Hepatocyte (in vitro differentiated cells): ENCODE results near the gene COX11. TPM values are rescaled to one million over a fixed set of nuclear protein-coding genes. Genes with fewer than 3 reads are reported as not detected.

Source experiments
- DNase-seq: peaks from one replicate; pipeline ENCODE4 v3.0.0-alpha.2; 2016; ENCODE audit warnings: low spot score
- H2AFZ ChIP-seq: fragments of 200-600 bp; sonication (generic); 2 replicates; pipeline ENCODE4 v1.6.0; 2016; ENCODE audit warnings: antibody characterized with exemption, mild to moderate bottlenecking
- H3K27ac ChIP-seq: fragments of 200-600 bp; sonication (generic); 2 replicates; pipeline ENCODE4 v1.5.1; 2016; ENCODE audit warnings: mild to moderate bottlenecking
- H3K27me3 ChIP-seq: fragments of 200-600 bp; sonication (generic); 2 replicates; pipeline ENCODE4 v1.6.1; 2016
- H3K36me3 ChIP-seq: fragments of 200-600 bp; sonication (generic); replicated peaks from 2 replicates; pipeline ENCODE4 v1.5.1; 2016; ENCODE audit warnings: low read depth; ENCODE audit not compliant: insufficient read depth
- H3K4me1 ChIP-seq: fragments of 200-600 bp; sonication (generic); 2 replicates; pipeline ENCODE4 v1.5.1; 2016; ENCODE audit warnings: mild to moderate bottlenecking, moderate library complexity; ENCODE audit not compliant: insufficient read depth
- H3K4me2 ChIP-seq: fragments of 200-600 bp; sonication (generic); 2 replicates; pipeline ENCODE4 v1.6.0; 2016
- H3K4me3 ChIP-seq: fragments of 200-600 bp; sonication (generic); 2 replicates; pipeline ENCODE4 v1.5.1; 2016; ENCODE audit warnings: mild to moderate bottlenecking
- H3K79me2 ChIP-seq: fragments of 200-600 bp; sonication (generic); 2 replicates; pipeline ENCODE4 v1.6.0; 2017; ENCODE audit warnings: mild to moderate bottlenecking
- H3K9me2 ChIP-seq: fragments of 200-600 bp; sonication (generic); replicated peaks from 2 replicates; pipeline ENCODE4 v1.6.0; 2017; ENCODE audit warnings: mild to moderate bottlenecking; ENCODE audit not compliant: insufficient read depth
- H3K9me3 ChIP-seq: fragments of 200-600 bp; sonication (generic); 2 replicates; pipeline ENCODE4 v1.5.1; 2016; ENCODE audit warnings: low read depth, mild to moderate bottlenecking
- H4K20me1 ChIP-seq: fragments of 200-600 bp; sonication (generic); 2 replicates; pipeline ENCODE4 v1.6.0; 2016; ENCODE audit warnings: mild to moderate bottlenecking; ENCODE audit not compliant: insufficient read depth, poor library complexity, severe bottlenecking
- EZH2 ChIP-seq: fragments of 200-600 bp; sonication (generic); IDR thresholded peaks from 2 replicates; pipeline ENCODE4 v1.6.1; 2016; ENCODE audit warnings: antibody characterized with exemption, mild to moderate bottlenecking, borderline replicate concordance
- EZH2phosphoT487 ChIP-seq: fragments of 200-600 bp; sonication (generic); IDR thresholded peaks from one replicate; pipeline ENCODE4 v1.6.1; 2018; ENCODE audit warnings: antibody characterized with exemption, mild to moderate bottlenecking, low read depth, moderate library complexity; ENCODE audit not compliant: unreplicated experiment, severe bottlenecking
- WGBS: methylation state at CpG from one replicate; pipeline ENCODE4 v1.1.6; 2016; ENCODE audit warnings: low lambda C conversion rate; ENCODE audit errors: missing lambda C conversion rate; 5-methylcytosine and 5-hydroxymethylcytosine counted together
- polyA plus RNA-seq: library from polyadenylated mRNA; unstranded; fragments of >200 nt; fragmentation: Nextera tagmentation; extraction: Ambion mirVana; gene quantifications from 2 replicates; pipeline ENCODE4 v1.2.1, GENCODE V29; 2016
- total RNA-seq: library from RNA; depleted of rRNA; stranded (reverse); fragments of >200 nt; gene quantifications from 2 replicates; pipeline ENCODE4 v1.2.3, GENCODE V29; 2014
- TF ChIP-seq, protein P1 (sequence below): fragments of 200-600 bp; sonication (generic); IDR thresholded peaks from 2 replicates; pipeline ENCODE4 v1.5.1; 2016; ENCODE audit warnings: antibody characterized with exemption, mild to moderate bottlenecking; ENCODE audit not compliant: poor library complexity

COX11 gene
- 39.6 and 53.6 TPM in 2 replicates for total RNA-seq
- polyA plus RNA-seq = 33.0 and 35.2 TPM in 2 replicates

GRCh38 chr17:54968262-54968987 is at the start of gene COX11, which contains the start of gene STXBP4:
Gene COX11 (minus strand): TSS chr17:54968654. CDS start chr17:54968646, 8 bp downstream.
Gene STXBP4 (plus strand): TSS chr17:54968765. CDS start chr17:54986220, 17,455 bp downstream.
- Histone ChIP-seq H4K20me1 (peaks cover 11% of the 10 kb centered on the region), H3K79me2 (peaks cover 76% of the 10 kb centered on the region), H3K27ac (peak within 1 kb of the TSS; percentile 78), H3K9me3 (no peaks in the 10 kb centered on the region), H3K27me3 (no peaks in the 10 kb centered on the region), H3K36me3 (no peaks in the 10 kb centered on the region), H3K9me2 (no peaks in the 10 kb centered on the region), H3K4me1 (peaks cover 33% of the 10 kb centered on the region), H3K4me3 (peak within 1 kb of the TSS; percentile 65), H2AFZ (peak within 1 kb of the TSS; percentile 85), H3K4me2 (peak within 1 kb of the TSS; percentile 94)
- TF ChIP-seq EZH2 = no peak
- TF ChIP-seq, protein P1, sequence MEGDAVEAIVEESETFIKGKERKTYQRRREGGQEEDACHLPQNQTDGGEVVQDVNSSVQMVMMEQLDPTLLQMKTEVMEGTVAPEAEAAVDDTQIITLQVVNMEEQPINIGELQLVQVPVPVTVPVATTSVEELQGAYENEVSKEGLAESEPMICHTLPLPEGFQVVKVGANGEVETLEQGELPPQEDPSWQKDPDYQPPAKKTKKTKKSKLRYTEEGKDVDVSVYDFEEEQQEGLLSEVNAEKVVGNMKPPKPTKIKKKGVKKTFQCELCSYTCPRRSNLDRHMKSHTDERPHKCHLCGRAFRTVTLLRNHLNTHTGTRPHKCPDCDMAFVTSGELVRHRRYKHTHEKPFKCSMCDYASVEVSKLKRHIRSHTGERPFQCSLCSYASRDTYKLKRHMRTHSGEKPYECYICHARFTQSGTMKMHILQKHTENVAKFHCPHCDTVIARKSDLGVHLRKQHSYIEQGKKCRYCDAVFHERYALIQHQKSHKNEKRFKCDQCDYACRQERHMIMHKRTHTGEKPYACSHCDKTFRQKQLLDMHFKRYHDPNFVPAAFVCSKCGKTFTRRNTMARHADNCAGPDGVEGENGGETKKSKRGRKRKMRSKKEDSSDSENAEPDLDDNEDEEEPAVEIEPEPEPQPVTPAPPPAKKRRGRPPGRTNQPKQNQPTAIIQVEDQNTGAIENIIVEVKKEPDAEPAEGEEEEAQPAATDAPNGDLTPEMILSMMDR = peak; percentile 49
- WGBS = 2% methylated on average over 57 of the region's 57 CpGs
- peak; percentile 97 for DNase-seq

- 94% methylated on average over 1 of the region's 1 CpG for WGBS
- peak; percentile 12 for DNase-seq
Observed at GRCh38 chr17:55005520-55005919, 37.1 kb upstream of the COX11 start.

DNA sequence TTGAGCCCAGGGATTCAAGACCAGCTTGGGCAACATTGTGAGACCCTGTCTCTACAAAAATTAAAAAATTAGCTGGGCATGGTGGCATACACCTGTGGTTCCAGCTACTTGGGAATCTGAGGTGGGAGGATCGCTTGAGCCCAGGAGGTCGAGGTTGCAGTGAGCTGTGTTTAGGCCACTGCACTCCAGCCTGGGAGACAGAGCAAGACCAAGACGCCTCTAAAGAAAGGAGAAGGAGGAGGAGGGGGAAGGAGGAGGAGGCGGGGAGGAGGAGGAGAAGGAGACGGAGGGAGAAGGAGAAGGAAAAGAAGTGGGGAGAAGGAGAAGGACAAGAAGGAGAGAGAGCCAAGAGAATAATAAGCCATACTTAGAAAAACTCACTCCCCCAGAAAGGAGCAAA is 36.0 kb upstream of the COX11 start:
- TF ChIP-seq EZH2 (no peak), EZH2phosphoT487 (no peak)
- TF ChIP-seq, protein P1 = no peak

More at GRCh38 chr17:55005520-55005919, 37.1 kb upstream of the COX11 start:
- Histone ChIP-seq H3K27me3 (no peaks in the 10 kb centered on the region), H3K4me2 (no peak overlapping the region), H3K4me3 (no peak overlapping the region), H4K20me1 (no peaks in the 10 kb centered on the region), H3K27ac (no peak overlapping the region), H2AFZ (no peak overlapping the region), H3K79me2 (no peaks in the 10 kb centered on the region), H3K4me1 (no peaks in the 10 kb centered on the region), H3K36me3 (no peaks in the 10 kb centered on the region), H3K9me3 (no peaks in the 10 kb centered on the region), H3K9me2 (no peaks in the 10 kb centered on the region)
- TF ChIP-seq, protein P1 = peak; percentile 32
- no peak for TF ChIP-seq EZH2

More for the DNA sequence above, 36.0 kb upstream of the COX11 start:
- Histone ChIP-seq H3K9me2 (no peaks in the 10 kb centered on the region), H3K9me3 (no peaks in the 10 kb centered on the region), H4K20me1 (no peaks in the 10 kb centered on the region), H3K27ac (no peak overlapping the region), H3K36me3 (no peaks in the 10 kb centered on the region), H2AFZ (no peak overlapping the region), H3K27me3 (no peaks in the 10 kb centered on the region), H3K4me3 (no peak overlapping the region), H3K4me1 (no peaks in the 10 kb centered on the region), H3K4me2 (no peak overlapping the region), H3K79me2 (no peaks in the 10 kb centered on the region)
- 85% methylated on average over 3 of the region's 5 CpGs for WGBS
- DNase-seq = no peak
